ENCODE data around the gene SRPRB. TPM values are rescaled to one million over a fixed set of nuclear protein-coding genes. Genes with fewer than 3 reads are reported as not detected.

The SRPRB gene
- polyA plus RNA-seq, 2 of the 4 experiments (the other 2 are of a cell fraction): 41.9 to 64.6 TPM

DNA sequence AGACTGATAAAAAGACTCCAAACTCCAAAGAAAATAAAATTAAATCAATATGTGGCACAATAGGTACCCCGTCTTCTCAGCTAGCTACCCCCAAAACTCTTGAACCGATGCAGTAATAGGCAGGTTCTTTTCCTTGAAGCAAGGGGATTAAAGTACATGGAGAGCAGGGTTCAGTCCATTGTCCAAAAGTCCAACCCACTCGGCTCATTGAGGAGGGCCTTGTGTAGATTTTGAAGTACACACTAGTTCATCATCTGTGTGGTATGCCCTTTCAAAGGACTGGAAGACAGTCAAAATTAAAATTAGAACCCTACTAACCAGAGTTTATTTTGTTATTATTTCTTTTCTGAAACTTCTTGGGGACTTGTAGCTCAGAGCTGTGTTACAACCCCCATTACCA, 36.1 kb upstream of the SRPRB start:
- ATAC-seq: no peak
- ChIA-PET POLR2A (no interaction called here), CTCF (no interaction called here)
- H3K4me2 ChIP-seq: no peak overlapping the region
- TF ChIP-seq HEYL (CRISPR knock-in tag; IDR thresholded peaks at IDR 0.05) (no peak), HOXB5 (CRISPR knock-in tag; IDR thresholded peaks at IDR 0.05) (no peak), ZC3H11A (IDR thresholded peaks at IDR 0.05) (no peak), MAFK (IDR thresholded peaks at IDR 0.05; ENCODE audit: partially characterized antibody) (no peak), MAZ (IDR thresholded peaks at IDR 0.05; ENCODE audit: borderline replicate concordance, low read depth, low read length) (no peak), ZFP36 (IDR thresholded peaks at IDR 0.05; ENCODE audit: borderline replicate concordance, partially characterized antibody) (no peak), CBX2 (IDR thresholded peaks at IDR 0.05; ENCODE audit: borderline replicate concordance, low read depth) (no peak), CHD2 (IDR thresholded peaks at IDR 0.05; ENCODE audit: low read length, partially characterized antibody) (no peak), JUN (IDR thresholded peaks at IDR 0.05) (no peak), POLR2AphosphoS2 (conservative IDR thresholded peaks at IDR 0.05; ENCODE audit: low read length) (no peak), RAD21 (conservative IDR thresholded peaks at IDR 0.05 in 1 of 2, IDR thresholded peaks at IDR 0.05 in 1 of 2) (no peak), TFCP2L1 (CRISPR knock-in tag; IDR thresholded peaks at IDR 0.05) (no peak), EHF (CRISPR knock-in tag; IDR thresholded peaks at IDR 0.05) (no peak), CHD4 (IDR thresholded peaks at IDR 0.05; ENCODE audit: borderline replicate concordance) (no peak), GATA3 (IDR thresholded peaks at IDR 0.05; ENCODE audit: borderline replicate concordance) (no peak), POLR2A (IDR thresholded peaks at IDR 0.05; ENCODE audit: low read length) (no peak)
- TF ChIP-seq, protein P1, sequence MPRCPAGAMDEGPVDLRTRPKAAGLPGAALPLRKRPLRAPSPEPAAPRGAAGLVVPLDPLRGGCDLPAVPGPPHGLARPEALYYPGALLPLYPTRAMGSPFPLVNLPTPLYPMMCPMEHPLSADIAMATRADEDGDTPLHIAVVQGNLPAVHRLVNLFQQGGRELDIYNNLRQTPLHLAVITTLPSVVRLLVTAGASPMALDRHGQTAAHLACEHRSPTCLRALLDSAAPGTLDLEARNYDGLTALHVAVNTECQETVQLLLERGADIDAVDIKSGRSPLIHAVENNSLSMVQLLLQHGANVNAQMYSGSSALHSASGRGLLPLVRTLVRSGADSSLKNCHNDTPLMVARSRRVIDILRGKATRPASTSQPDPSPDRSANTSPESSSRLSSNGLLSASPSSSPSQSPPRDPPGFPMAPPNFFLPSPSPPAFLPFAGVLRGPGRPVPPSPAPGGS (IDR thresholded peaks at IDR 0.05): no peak
- TF ChIP-seq, protein P2, sequence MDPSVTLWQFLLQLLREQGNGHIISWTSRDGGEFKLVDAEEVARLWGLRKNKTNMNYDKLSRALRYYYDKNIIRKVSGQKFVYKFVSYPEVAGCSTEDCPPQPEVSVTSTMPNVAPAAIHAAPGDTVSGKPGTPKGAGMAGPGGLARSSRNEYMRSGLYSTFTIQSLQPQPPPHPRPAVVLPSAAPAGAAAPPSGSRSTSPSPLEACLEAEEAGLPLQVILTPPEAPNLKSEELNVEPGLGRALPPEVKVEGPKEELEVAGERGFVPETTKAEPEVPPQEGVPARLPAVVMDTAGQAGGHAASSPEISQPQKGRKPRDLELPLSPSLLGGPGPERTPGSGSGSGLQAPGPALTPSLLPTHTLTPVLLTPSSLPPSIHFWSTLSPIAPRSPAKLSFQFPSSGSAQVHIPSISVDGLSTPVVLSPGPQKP (IDR thresholded peaks at IDR 0.05; ENCODE audit: low read depth, low read length): no peak
- TF ChIP-seq, protein P3, sequence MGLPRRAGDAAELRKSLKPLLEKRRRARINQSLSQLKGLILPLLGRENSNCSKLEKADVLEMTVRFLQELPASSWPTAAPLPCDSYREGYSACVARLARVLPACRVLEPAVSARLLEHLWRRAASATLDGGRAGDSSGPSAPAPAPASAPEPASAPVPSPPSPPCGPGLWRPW (IDR thresholded peaks at IDR 0.05): no peak
- TF ChIP-seq, protein P4, sequence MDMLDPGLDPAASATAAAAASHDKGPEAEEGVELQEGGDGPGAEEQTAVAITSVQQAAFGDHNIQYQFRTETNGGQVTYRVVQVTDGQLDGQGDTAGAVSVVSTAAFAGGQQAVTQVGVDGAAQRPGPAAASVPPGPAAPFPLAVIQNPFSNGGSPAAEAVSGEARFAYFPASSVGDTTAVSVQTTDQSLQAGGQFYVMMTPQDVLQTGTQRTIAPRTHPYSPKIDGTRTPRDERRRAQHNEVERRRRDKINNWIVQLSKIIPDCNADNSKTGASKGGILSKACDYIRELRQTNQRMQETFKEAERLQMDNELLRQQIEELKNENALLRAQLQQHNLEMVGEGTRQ (IDR thresholded peaks at IDR 0.05): no peak
- H3K27ac ChIP-seq: no peak overlapping the region
- 36% methylated on average over 3 of the region's 3 CpGs for WGBS (ENCODE audit: missing lambda C conversion rate)
- no peak overlapping the region for H3K4me3 ChIP-seq
- FAIRE-seq: no peak
- DNase-seq (ENCODE audit: low read depth in 1 of 2, low spot score in 1 of 2): no peak
- no peaks in the 10 kb centered on the region for H3K9me3 ChIP-seq
- no peaks in the 10 kb centered on the region for H3K4me1 ChIP-seq

DNA sequence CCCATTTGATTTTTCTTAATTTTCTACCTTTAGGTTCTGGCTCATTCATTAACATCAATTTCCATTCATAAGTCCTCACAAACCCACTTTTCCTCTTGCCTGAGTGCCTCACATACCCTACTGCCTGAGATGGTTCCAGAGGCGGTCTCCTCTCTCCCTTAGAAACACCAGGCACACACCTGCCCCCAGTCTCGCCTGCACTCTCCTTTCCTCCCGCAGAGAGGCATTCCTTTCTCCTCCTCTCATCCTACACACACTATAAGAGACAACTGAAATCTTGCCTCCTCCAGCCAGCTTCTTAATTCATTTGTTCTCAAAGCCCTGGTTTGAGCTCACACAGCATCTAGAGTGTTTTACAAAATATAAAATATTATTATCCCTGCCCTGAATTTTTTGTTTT, 31.9 kb upstream of the SRPRB start:
- no peak for DNase-seq (ENCODE audit: low read depth in 1 of 2, low spot score in 1 of 2)
- TF ChIP-seq CBX2 (IDR thresholded peaks at IDR 0.05; ENCODE audit: borderline replicate concordance, low read depth) (no peak), HEYL (CRISPR knock-in tag; IDR thresholded peaks at IDR 0.05) (no peak), JUN (IDR thresholded peaks at IDR 0.05) (no peak)
- TF ChIP-seq, protein P5, sequence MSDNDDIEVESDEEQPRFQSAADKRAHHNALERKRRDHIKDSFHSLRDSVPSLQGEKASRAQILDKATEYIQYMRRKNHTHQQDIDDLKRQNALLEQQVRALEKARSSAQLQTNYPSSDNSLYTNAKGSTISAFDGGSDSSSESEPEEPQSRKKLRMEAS (IDR thresholded peaks at IDR 0.05): no peak
- H3K4me1 ChIP-seq: no peaks in the 10 kb centered on the region
- no peak overlapping the region for H3K4me2 ChIP-seq
- no peak for FAIRE-seq
- 53% methylated on average over 3 of the region's 3 CpGs for WGBS (ENCODE audit: missing lambda C conversion rate)
- ChIA-PET CTCF (no interaction called here), POLR2A (no interaction called here)
- no peak for ATAC-seq
- H3K9me3 ChIP-seq: no peaks in the 10 kb centered on the region
- H3K4me3 ChIP-seq: no peak overlapping the region
- H3K27ac ChIP-seq: no peak overlapping the region

DNA sequence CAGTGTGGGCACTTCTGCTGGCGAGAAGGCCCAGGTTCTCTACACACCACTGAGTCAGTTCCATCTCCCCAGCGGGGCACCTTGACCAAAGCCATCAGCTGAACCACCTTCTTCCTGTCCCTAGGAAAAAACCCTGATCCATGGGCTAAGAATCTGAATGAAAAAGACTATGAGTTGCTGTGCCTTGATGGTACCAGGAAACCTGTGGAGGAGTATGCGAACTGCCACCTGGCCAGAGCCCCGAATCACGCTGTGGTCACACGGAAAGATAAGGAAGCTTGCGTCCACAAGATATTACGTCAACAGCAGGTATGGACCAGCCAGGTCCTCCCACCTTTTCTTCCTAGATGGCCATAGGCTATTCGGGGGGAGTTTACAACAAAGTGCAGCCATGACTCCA, 30.3 kb upstream of the SRPRB start:
- H3K27ac ChIP-seq: no peak overlapping the region
- 44% methylated on average over 9 of the region's 9 CpGs for WGBS (ENCODE audit: missing lambda C conversion rate)
- CTCF ChIA-PET: no interaction called here
- POLR2A ChIA-PET: no interaction called here
- H3K9me3 ChIP-seq: no peaks in the 10 kb centered on the region
- FAIRE-seq (no peak), DNase-seq (ENCODE audit: low read depth in 1 of 2, low spot score in 1 of 2) (no peak), ATAC-seq (no peak)
- H3K4me2 ChIP-seq: no peak overlapping the region
- H3K4me1 ChIP-seq: no peaks in the 10 kb centered on the region
- TF ChIP-seq NPAS2 (CRISPR knock-in tag; IDR thresholded peaks at IDR 0.05; ENCODE audit: borderline replicate concordance): no peak
- TF ChIP-seq, protein P6, sequence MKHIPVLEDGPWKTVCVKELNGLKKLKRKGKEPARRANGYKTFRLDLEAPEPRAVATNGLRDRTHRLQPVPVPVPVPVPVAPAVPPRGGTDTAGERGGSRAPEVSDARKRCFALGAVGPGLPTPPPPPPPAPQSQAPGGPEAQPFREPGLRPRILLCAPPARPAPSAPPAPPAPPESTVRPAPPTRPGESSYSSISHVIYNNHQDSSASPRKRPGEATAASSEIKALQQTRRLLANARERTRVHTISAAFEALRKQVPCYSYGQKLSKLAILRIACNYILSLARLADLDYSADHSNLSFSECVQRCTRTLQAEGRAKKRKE (CRISPR knock-in tag; IDR thresholded peaks at IDR 0.05; ENCODE audit: low read depth): no peak
- TF ChIP-seq RCOR1 (IDR thresholded peaks at IDR 0.05; ENCODE audit: low read depth, low read length): no peak
- TF ChIP-seq NR3C1 (IDR thresholded peaks at IDR 0.05): no peak
- TF ChIP-seq, protein P7, sequence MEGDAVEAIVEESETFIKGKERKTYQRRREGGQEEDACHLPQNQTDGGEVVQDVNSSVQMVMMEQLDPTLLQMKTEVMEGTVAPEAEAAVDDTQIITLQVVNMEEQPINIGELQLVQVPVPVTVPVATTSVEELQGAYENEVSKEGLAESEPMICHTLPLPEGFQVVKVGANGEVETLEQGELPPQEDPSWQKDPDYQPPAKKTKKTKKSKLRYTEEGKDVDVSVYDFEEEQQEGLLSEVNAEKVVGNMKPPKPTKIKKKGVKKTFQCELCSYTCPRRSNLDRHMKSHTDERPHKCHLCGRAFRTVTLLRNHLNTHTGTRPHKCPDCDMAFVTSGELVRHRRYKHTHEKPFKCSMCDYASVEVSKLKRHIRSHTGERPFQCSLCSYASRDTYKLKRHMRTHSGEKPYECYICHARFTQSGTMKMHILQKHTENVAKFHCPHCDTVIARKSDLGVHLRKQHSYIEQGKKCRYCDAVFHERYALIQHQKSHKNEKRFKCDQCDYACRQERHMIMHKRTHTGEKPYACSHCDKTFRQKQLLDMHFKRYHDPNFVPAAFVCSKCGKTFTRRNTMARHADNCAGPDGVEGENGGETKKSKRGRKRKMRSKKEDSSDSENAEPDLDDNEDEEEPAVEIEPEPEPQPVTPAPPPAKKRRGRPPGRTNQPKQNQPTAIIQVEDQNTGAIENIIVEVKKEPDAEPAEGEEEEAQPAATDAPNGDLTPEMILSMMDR (IDR thresholded peaks at IDR 0.05): no peak
- TF ChIP-seq TFCP2L1 (CRISPR knock-in tag; IDR thresholded peaks at IDR 0.05): no peak
- no peak for TF ChIP-seq ZC3H11A (IDR thresholded peaks at IDR 0.05)
- no peak overlapping the region for H3K4me3 ChIP-seq

All from A549 (cell line).